HepG2 (cell line): Measurements from ENCODE around the gene SART1. TPM values are rescaled to one million over a fixed set of nuclear protein-coding genes. Genes with fewer than 3 reads are reported as not detected.

Source experiments
- ARNTL ChIP-seq: sonication (generic); formaldehyde crosslinking; IDR thresholded peaks from 2 replicates; pipeline ENCODE4 v1.4.0; 2020; ENCODE audit warnings: mild to moderate bottlenecking, missing genetic modification reagents
- ATRX ChIP-seq: sonication (generic); formaldehyde crosslinking; IDR thresholded peaks from 2 replicates; pipeline ENCODE4 v1.4.0; 2020; ENCODE audit warnings: missing genetic modification reagents, borderline replicate concordance
- DNMT3B ChIP-seq: conservative IDR thresholded peaks from 2 replicates; pipeline ENCODE4 v1.6.1; 2016; ENCODE audit warnings: missing biosample characterization, control low read depth
- FOXO1 ChIP-seq: sonication (generic); formaldehyde crosslinking; IDR thresholded peaks from 2 replicates; pipeline ENCODE4 v1.4.0; 2020; ENCODE audit warnings: missing genetic modification reagents
- MTA1 ChIP-seq: sonication (generic); formaldehyde crosslinking; IDR thresholded peaks from 2 replicates; pipeline ENCODE4 v1.4.0; 2020; ENCODE audit warnings: missing genetic modification reagents, mild to moderate bottlenecking, borderline replicate concordance
- RARG ChIP-seq: sonication (generic); formaldehyde crosslinking; IDR thresholded peaks from 2 replicates; pipeline ENCODE4 v1.4.0; 2020; ENCODE audit warnings: low read depth, mild to moderate bottlenecking, missing genetic modification reagents
- SIX1 ChIP-seq: sonication (generic); formaldehyde crosslinking; IDR thresholded peaks from 2 replicates; pipeline ENCODE4 v1.4.0; 2020; ENCODE audit warnings: missing genetic modification reagents, borderline replicate concordance
- TCF7 ChIP-seq: sonication (generic); IDR thresholded peaks from 2 replicates; pipeline ENCODE4 v1.6.1; 2016; ENCODE audit warnings: antibody characterized with exemption, low read depth
- ZFYVE20 ChIP-seq: sonication (generic); formaldehyde crosslinking; IDR thresholded peaks from 2 replicates; pipeline ENCODE4 v1.8.0; 2023; ENCODE audit warnings: low read depth, mild to moderate bottlenecking, moderate library complexity, missing genetic modification reagents, borderline replicate concordance
- ZKSCAN1 ChIP-seq: fragments of 150-350 bp; IDR thresholded peaks from 2 replicates; pipeline ENCODE4 v1.6.1; 2014; ENCODE audit warnings: low read length
- ZNF101 ChIP-seq: sonication (generic); formaldehyde crosslinking; IDR thresholded peaks from 2 replicates; pipeline ENCODE4 v1.4.0; 2020; ENCODE audit warnings: mild to moderate bottlenecking, low read depth, missing genetic modification reagents, borderline replicate concordance
- ZNF260 ChIP-seq: sonication (generic); formaldehyde crosslinking; IDR thresholded peaks from 2 replicates; pipeline ENCODE4 v1.4.0; 2020; ENCODE audit warnings: missing genetic modification reagents, low read depth, mild to moderate bottlenecking, borderline replicate concordance
- ZNF282 ChIP-seq: fragments of 450-650 bp; IDR thresholded peaks from 2 replicates; pipeline ENCODE4 v1.6.1; 2018; ENCODE audit not compliant: partially characterized antibody
- ZNF407 ChIP-seq: sonication (generic); formaldehyde crosslinking; IDR thresholded peaks from one replicate; pipeline ENCODE4 v1.5.1; 2020; ENCODE audit warnings: mild to moderate bottlenecking, missing genetic modification reagents; ENCODE audit errors: not compliant biosample characterization
- ZNF547 ChIP-seq: sonication (generic); formaldehyde crosslinking; IDR thresholded peaks from 2 replicates; pipeline ENCODE4 v1.5.1; 2020; ENCODE audit warnings: mild to moderate bottlenecking, missing genetic modification reagents
- ZNF660 ChIP-seq: sonication (generic); formaldehyde crosslinking; IDR thresholded peaks from 2 replicates; pipeline ENCODE4 v1.5.1; 2020; ENCODE audit warnings: mild to moderate bottlenecking, low read depth, missing genetic modification reagents, borderline replicate concordance
- ZNF740 ChIP-seq: sonication (generic); formaldehyde crosslinking; IDR thresholded peaks from 2 replicates; pipeline ENCODE4 v1.4.0; 2020; ENCODE audit warnings: missing genetic modification reagents
- ZNF816 ChIP-seq: sonication (generic); formaldehyde crosslinking; IDR thresholded peaks from 2 replicates; pipeline ENCODE4 v1.8.0; 2022; ENCODE audit warnings: missing genetic modification reagents, mild to moderate bottlenecking, borderline replicate concordance
- polyA plus RNA-seq, 8 experiments: library from polyadenylated mRNA; depleted of rRNA in 3 of 8; stranded (reverse) in 7 of 8; unstranded in 1 of 8; fragments of >200 nt; fragmentation: Illumina TruSeq in 4 of 8; extraction: Trizol in 4 of 8; gene quantifications; 2 replicates each; pipeline versions ENCODE4 v1.2.1 to v1.2.3, GENCODE V29; 2011 to 2016; ENCODE audit warnings: low read depth in 4 of 8, missing spikeins in 1 of 8, mixed read lengths in 1 of 8; ENCODE audit not compliant: insufficient read depth in 1 of 8
- total RNA-seq, 5 experiments: library from RNA; depleted of rRNA; stranded (reverse); fragments of >200 nt; fragmentation: Illumina TruSeq; extraction: Trizol; gene quantifications; 2 replicates each; pipeline ENCODE4 v1.2.3, GENCODE V29; 2016; ENCODE audit warnings: low read depth in 1 of 5
- TF ChIP-seq, protein P1 (sequence below): sonication (generic); formaldehyde crosslinking; IDR thresholded peaks from 2 replicates; pipeline ENCODE4 v1.4.0; 2020; ENCODE audit warnings: missing genetic modification reagents
- TF ChIP-seq, protein P2 (sequence below): sonication (generic); formaldehyde crosslinking; IDR thresholded peaks from 2 replicates; pipeline ENCODE4 v1.5.0; 2020; ENCODE audit warnings: missing genetic modification reagents

SART1 gene
- total and polyA plus RNA-seq, 2 of the 13 experiments (the other 11 are each of a cell fraction or from before 2014, with no cell fraction given) = 11.3 to 22.5 TPM

DNA sequence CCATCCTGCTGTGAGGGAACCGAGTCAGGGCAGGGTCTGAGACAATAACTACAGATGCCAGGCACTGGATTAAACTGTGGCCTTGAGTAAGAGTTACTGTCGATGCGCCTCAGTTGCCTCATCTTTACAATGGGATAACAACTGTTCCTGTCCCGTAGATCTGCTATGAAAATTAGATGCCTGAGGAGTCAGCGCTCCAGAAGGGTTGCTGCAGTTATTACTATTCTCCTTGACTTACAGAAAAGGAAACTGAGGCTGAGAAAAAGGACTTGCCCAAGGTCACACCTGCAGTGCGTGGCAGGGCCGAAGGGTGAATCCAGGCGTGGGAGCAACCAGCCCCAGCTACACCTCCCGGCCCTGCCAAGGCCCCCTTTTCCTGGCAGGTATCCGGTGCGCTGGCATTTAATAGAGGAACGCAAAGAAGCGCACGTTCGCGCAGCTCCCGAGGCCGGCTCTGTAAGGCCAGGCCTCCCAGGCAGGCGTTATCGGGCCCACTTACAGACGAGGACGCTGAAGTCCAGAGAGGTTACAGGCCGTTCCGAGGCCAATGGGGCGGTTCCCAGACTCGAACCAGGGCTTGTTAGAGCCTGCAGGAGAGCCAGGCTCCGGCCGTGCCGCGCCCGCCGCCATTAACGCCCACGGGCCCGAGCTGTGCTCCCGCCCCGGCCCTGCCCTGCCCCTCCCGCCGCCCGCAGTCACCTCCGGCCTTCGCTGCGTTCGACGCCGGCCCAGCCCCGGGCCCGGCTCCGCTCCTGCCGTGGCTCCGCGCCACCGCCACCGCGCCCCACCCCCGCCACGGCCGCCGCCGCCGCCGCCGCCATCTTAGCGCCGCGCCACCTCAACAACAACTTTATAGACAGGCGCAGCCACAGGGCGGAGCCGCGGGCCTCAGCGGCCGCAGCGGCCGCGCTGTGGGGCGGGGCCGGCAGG lies 43.1 kb upstream of the SART1 start, which contains the start of gene C11orf68 (continued):
- TF ChIP-seq ZNF407 (no peak), ZNF282 (no peak), ARNTL (no peak), ZNF547 (CRISPR knock-in tag) (0 out of 2 replicates have a peak, but pooled peaks have one; percentile 13), ZNF260 (CRISPR knock-in tag) (no peak), ZNF101 (CRISPR knock-in tag) (no peak), TCF7 (no peak), ZKSCAN1 (no peak), ATRX (CRISPR knock-in tag) (no peak), ZNF660 (no peak), ZFYVE20 (no peak), RARG (no peak), SIX1 (CRISPR knock-in tag) (no peak), DNMT3B (CRISPR knock-in tag) (no peak), MTA1 (CRISPR knock-in tag) (no peak), FOXO1 (no peak), ZNF816 (CRISPR knock-in tag) (peak; percentile 85), ZNF740 (no peak)
- TF ChIP-seq, protein P1, sequence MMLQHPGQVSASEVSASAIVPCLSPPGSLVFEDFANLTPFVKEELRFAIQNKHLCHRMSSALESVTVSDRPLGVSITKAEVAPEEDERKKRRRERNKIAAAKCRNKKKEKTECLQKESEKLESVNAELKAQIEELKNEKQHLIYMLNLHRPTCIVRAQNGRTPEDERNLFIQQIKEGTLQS (CRISPR knock-in tag) = no peak
- TF ChIP-seq, protein P2, sequence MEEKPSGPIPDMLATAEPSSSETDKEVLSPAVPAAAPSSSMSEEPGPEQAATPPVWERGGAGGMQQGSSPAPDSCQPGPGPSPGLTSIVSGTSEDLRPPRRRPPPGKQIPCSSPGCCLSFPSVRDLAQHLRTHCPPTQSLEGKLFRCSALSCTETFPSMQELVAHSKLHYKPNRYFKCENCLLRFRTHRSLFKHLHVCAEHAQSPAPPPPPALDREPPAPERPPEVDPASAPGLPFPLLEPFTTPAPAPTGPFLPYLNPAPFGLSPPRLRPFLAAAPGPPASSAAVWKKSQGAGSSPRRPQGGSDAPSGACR (CRISPR knock-in tag) = no peak
